Right ventricle myocardium superior (tissue), 1 donor: ENCODE results near the gene ZFP57. TPM values are rescaled to one million over a fixed set of nuclear protein-coding genes. Genes with fewer than 3 reads are reported as not detected.
"Not testable (repeated sequence)": the region's sequence is repeated elsewhere in the genome, so short reads cannot be mapped to it uniquely, and the experiment has no call there.

Experiments
- ATAC-seq: fragments of 200-7000 bp; cut with Tn5 transposase; one replicate; pipeline ENCODE4 v1.9.1; 2020; ENCODE audit warnings: mild to moderate bottlenecking; ENCODE audit not compliant: poor library complexity
- DNase-seq: peaks from one replicate; pipeline ENCODE4 v3.0.0-alpha.2; 2020
- intact Hi-C: fragments of 100-400 bp; cut with DNase I; formaldehyde crosslinking; loops from one replicate; pipeline ENCODE4 v1.11.2; 2022
- total RNA-seq: library from RNA; stranded (reverse); fragmentation: NEBNext Ultra II Directional; extraction: Animal tissue kit (Norgen Biotek cat#: 25700); gene quantifications from one replicate; pipeline ENCODE4 v1.2.1, GENCODE V29; 2021
- donor health status: DM: no; HTN: yes; CAD: no; lungs with severe emphysema.

The ZFP57 gene
- total RNA-seq, 1 donor from 2014 or later: not detected

DNA sequence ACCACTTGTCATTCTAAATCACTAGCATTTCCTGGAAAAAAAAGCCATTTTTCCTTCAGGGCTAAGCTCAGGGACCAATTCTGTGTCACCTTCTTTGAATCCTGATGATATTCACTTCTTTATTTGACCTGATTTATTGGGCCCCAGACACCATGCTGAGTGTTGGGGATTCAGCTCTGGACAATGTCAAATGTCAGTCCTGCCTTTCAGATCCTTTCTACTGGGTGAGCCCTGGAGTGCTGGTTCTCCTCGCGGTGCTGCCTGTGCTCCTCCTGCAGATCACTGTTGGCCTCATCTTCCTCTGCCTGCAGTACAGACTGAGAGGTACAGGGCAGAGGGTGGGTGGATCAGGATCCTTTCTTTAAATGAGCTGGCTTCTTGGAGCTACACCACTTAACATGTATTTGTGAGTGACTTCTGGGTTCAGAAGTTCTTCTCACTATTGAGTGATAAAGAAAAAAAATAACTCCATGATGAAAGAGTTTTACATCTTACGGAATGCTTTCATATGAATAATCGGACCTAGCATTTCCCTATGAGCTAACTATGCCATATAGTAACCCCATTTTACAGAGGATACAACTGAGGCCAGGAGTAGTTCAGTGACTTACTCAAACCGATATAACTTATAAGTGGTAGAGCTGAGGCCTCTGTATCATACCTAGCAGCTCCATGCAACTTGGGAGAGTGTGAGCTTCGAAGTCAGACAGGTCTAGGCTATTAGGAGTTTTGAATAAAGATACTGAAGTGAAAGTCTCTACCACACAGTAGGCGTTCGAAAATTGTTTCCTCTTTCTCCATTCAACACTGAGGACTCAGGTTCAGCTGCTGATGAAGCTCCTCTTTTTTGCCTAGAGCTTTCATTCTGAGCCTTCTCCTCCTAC is 14.8 kb downstream of the ZFP57 start:
- ATAC-seq (peak; percentile 86), DNase-seq (no peak)
- intact Hi-C loops: no loop called here

DNA sequence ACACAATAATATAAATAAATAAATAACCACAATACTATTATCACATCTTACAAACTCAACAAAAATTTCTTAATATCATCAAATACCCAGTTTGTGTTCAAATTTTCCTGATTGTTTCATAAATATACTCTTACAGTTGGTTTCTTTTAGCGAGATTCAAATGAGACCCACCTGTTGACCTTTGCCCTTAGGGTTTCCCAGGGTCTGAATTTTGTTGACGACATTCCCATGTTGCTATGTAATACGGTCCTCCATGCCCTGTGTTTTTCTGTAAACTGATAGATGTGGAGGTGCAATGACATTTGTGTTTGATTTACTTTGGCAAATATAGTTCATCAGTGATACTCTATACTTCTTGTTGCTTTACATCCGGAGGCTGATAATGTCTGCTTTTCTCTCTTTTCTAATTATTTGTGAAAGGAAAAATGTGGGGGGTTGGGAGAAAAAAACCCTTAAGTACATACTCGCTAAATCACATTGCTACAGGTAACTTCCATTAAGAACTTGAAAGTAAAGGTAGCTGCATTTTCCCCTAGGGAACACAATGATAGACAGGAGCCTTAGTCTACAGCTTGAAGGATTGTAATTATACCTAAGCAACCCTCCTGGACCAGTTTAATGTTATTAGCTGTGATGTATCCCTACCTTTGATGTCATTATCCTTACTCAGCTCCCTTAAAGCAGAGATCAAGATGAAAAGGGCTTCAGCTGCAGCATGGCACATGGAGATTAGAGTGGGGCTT is 17.5 kb downstream of the ZFP57 start:
- intact Hi-C loops: no loop called here
- DNase-seq (no peak), ATAC-seq (no peak)

DNA sequence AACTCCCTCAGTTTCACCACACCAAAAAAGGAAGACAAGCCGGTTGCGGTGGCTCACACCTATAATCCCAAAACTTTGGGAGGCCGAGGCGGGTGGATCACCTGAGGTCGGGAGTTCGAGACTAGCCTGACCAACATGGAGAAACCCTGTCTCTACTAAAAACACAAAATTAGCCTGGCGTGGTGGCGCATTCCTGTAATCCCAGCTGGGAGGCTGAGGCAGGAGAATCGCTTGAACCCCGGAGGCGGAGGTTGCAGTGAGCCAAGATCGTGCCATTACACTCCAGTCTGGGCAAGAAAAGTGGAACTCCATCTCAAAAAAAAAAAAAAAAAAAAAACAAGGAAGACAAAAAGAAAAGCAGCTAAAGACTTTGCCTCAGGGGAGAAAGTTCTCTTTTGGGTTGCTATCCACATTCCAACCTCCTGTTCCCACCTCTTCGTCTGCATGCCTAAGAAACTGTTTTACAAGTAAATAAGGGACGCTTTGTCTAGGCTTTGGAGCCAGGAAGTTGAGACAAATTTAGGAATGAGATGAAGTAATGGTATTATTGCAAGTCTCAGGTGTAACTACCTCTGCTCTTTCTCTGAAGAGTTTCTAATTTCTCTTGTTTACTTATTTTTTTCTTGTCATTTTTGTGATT is 19.3 kb downstream of the ZFP57 start:
- ATAC-seq, DNase-seq, intact Hi-C loops: not testable (repeated sequence)

DNA sequence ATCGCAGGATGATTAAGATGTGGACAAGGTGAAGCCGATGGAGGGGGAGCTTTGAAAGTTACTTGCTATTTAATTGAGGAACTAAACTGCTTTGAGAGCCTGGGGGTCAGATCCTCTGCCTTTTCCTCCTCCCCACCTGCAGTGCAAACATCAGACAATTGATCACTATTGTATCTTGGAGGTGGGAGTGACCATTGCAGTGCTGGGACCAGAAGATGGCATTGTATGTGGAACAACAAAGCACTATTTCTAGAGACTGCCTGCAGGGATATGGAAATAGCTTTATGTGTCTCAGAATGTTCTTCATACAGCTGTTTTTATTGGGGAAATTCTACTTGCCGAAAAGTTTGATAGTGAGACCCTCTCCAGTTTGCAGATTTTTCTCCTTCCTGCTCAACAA is 19.9 kb downstream of the ZFP57 start:
- no peak for DNase-seq
- no peak for ATAC-seq
- intact Hi-C loops: no loop called here

DNA sequence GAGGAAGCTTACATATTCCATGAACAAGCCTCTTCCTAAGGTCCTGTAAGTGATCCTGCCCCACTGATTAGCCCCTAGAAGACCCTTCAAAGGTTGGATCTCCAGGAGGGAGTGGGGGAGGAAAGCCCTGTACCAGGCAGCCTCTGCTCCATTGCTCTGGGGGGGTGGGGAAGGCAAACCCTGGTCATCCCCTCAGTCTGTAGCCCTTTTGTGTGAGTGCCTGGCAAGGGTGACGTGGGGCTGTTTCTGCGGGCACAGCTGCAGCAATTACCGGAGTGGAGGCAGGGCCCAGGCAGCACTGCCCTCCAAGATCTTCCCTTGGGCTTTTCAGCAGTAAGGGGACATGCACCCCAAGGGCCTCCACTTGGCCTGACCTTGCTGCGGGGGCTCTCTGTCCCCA is 24.2 kb downstream of the ZFP57 start, which contains the start of gene MOG:
TSS of gene MOG (plus strand) at position 295 of the 400 bp plus-strand sequence. CDS start 118 bp downstream, outside the sequence.
- intact Hi-C loops: no loop called here
- ATAC-seq (peak; percentile 30), DNase-seq (no peak)

DNA sequence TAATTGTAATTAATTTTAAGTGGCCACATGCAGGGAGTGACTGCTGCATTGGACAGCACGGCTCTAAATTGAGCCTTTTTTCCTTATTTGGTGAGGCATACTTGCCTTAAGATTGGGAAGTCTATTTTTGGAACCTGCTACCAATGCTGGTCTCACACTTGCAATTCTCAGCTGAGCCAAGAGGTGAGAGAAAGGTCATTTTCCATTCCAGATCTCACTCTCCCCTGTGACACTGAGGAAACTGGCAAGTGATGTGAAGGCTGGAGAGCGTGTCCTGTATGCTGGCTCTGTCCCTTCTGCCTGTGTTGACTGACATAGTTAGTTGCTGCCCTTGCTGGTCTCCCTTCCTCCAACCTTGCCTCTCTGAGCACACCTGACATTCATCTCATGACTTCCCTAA is 24.8 kb downstream of the ZFP57 start:
- peak; percentile 91 for ATAC-seq

DNA sequence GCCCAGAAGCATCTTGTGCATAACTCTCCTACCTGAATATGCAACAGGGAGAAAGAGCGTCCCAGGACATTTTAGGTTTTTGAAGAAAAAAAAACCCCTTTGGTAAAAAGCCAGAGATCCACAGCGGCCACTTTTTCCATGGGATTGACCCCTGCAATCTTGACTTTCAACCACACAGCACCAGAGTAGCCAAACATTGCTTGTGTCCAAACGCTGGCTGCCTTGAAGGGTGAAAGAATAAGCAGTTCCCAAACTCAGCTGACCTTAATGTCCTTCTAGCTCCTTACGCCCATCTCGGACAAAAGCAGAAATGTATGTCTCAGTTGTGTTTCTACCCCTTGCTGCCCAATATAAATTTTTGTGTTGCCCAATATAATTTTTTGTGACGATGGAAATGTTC is 25.3 kb downstream of the ZFP57 start:
- peak; percentile 44 for ATAC-seq
- intact Hi-C loops: no loop called here
- no peak for DNase-seq

More for the DNA sequence above, 24.8 kb downstream of the ZFP57 start:
- DNase-seq: no peak
- intact Hi-C loops: no loop called here

DNA sequence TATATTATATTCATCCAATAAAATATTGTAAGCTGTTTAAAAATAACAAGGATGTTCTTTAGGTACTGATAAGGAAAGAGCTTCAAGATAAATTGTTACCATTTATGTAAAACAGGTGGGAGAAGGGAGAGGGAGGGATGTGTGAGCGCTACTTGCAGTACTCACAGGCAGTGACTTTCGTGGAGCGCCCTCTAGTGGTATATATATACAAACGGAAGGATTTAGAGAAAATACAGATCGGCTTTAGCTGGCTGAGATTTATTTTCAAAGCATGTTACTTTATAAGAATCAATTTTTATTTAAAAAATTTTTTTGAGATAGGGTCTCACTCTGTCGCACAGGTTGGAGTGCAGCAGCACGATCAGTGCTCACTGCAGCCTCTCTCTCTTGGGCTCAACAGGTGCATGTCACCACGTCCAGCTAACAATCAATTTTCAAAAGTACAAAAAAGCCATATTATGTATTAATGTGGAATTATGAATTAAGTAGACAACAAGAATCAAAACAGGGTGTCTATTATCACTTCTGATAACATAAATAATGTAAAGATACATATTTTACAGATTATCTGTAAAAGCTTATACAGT is 27.4 kb downstream of the ZFP57 start:
- intact Hi-C loops: loop anchor here (5.0 kb wide), 1 partner anchor 34 kb away; no protein-coding TSS in a partner anchor
- no peak for DNase-seq
- ATAC-seq: no peak

DNA sequence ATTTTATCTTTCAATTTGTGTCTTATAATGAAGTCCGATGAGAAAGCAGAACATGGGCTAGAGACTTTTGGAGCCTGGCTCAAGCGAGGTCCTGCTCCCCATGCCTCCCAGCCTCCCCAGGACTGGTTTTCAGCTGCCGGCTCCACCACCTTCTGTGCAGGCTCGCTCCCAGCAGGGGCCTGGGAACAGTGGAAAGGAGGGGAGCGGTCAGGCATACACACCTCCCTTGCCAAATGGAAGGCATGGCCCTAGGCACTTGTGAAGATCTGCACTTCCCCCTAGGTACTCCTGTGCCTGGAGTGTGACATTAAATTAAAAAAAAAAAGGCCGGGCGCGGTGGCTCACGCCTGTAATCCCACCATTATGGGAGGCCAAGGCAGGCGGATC is 28.8 kb downstream of the ZFP57 start:
- intact Hi-C loops: loop anchor here (5.0 kb wide), 1 partner anchor 35 kb away; no protein-coding TSS in a partner anchor
- DNase-seq: no peak
- no peak for ATAC-seq

DNA sequence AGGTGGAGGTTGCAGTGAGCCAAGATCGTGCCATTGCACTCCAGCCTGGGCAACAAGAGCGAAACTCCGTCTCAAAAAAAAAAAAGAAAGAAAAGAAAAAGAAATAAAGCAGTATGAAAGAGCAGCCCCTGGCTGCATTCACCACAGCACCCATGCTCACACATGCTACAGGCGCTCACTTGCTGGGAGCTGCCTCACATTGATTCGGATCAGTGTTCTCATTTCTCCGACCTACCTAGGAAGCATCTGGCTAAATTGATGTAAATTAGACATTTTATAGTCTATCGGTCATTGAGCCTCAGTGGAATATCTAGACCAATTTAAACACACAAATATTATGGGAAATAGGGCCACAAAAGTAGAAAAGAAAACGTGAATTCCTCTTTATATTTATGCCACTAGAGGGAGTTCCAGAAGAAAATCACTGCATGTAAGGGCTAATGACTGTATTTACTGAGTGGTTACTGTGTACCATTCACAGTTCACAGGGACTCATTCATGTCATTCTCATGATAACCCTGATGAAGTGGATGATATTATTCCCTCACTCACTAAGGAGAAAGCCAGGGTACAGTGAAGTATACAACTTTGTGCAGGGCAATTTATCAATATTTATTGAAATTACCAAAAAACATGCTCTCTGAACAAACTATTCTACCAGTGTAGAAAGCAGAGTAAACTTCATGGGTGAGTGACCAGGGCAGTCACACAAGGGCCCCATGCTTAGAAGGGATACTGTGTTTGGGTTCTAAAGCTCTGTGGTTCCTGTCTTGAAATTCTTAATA is 29.3 kb downstream of the ZFP57 start:
- ATAC-seq (no peak), DNase-seq (no peak)
- intact Hi-C loops: loop anchor here (5.0 kb wide), 1 partner anchor 36 kb away; no protein-coding TSS in a partner anchor

DNA sequence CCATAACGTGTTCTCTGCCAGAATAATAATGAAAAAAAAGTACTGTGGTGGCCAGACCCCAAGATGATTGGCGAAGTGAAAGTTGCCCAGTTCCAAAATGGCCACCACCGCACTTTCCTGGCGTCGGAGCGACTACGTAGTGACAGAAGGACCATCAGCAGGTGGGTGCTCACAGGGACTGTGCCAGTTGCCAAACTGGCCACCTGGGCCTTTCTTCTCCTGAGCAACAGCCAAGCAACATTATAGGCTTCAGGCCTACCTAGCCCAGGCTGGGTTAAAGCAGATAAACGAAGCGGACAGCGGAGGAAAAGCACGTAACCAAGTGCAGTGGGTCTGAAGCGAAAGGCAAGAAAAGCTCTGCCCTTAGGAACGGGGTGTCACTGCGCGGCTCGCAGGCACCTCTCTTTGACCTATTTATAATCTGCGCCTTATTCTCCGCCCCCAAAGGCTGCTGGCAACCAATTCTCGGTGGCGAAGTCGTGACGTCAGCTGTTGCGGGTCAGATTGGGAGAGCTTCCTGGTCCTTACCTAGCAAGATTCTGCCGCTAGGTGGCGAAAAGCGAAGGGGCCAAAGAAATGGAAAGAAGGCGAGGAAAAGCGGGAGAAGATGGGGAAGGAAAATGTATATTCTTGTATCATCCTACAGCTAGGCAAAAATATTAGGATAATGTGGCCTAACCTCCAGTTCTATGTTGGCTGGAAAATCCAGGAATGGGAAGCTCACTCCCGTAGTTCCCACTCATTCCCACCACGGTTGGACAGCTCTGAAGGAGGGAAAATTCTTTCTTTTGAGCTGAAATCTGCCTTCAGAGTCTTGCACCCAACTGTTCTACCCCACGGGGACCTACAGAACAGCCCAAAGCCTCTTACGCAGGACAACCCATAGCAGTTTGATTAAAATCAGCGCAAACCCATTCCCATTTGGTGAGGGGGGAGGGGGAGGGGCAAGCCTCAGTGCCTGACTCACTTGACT is 31.0 kb downstream of the ZFP57 start:
- DNase-seq: peak; percentile 98
- peak; percentile 97 for ATAC-seq
- intact Hi-C loops: loop anchor here (5.0 kb wide), 1 partner anchor 37 kb away; no protein-coding TSS in a partner anchor

DNA sequence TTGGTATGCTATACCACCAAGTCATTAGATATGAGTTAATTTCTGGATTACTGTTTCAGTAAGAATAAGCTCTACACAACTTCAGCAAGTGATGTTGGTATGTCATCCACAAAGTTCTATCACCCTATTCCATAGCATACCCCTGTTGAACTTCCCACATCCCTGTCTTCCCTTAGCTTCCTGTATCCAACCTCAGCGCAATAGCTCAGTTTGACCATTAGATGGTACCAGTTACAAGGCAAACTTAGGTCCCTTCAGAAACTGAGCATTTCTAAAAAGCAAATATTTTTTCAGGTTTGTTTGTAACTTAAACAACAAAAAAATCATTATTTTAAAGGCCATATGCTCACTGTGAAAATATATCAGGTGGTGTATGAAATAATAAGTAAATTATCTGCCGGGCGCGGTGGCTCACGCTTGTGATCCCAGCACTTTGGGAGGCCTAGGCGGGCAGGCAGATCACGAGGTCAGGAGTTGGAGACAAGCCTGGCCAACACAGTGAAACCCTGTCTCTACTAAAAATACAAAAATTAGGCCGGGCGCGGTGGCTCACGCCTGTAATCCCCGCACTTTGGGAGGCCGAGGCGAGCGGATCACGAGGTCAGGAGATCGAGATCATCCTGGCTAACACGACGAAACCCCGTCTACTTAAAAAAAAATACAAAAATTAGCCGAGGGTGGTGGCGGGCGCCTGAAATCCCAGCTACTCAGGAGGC is 32.9 kb downstream of the ZFP57 start:
- intact Hi-C loops: no loop called here
- ATAC-seq (no peak), DNase-seq (no peak)

DNA sequence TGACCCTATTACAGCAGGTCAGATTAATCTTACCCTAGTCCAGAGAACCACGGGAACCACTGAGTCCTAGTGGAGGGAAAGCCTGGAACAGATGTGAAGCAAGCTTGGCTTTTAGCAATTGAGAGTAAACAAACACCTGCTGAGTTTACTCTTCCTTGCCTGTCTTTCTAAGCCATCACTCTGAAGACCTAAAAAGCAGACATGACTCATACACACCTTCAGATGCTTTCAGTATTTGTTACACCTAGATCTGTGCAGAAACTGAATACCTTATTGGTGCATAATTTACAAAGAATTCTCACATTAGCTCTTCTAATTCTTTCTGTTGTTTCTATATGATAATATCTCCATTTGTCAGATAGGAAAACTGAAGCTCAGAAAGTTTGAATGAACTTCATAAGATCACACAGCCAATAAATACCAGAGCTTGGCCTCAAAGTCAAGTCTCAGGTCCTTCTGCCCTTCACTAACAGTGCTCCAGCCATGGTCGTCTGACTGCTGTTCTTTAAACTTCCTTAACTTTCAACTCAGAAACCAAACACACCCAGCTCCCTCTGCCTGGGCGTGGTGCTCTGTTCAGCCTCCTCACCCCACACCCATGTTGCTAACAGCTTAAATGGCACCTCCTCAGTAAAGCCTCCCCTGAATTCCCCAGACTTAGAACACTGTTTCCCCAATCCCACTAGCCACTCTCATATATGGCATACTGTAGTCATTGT is 39.4 kb downstream of the ZFP57 start:
- intact Hi-C loops: no loop called here
- ATAC-seq: peak; percentile 55
- peak; percentile 54 for DNase-seq

DNA sequence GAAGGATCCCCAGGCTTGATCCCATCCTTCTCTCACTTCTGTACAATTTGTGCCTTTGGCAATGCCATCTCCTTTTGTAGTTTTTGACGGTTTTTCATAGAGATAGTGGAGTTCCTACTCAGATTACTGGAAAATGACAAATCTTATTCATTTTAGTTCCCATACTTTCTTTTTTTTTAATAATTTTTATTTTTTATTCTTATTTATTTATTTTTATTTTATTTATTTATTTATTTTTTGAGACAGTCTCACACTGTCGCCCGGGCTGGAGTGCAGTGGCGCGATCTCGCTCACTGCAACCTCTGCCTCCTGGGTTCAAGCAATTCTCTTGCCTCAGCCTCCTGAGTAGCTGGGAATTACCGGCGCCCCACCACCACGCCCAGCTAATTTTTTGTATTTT is 43.7 kb downstream of the ZFP57 start:
- ATAC-seq (no peak), DNase-seq (no peak)
- intact Hi-C loops: no loop called here

DNA sequence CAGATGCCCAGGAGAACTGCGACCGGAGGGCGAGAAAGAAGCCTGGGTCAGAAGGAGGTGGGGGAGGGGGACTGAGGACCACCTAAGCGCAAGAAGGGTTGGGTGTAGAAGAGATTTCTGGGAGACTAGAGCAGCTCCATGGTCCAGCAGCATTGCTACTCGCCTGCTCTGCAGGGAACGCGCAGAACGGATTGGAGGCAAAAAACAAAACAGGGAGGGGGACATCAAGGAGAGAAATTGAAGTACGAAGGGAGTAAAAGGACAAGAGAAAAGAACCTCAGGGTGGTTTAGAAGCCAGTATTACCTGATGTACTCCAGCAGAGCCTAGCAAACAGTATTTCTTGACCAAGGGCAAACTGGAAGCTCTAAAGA is 47.4 kb downstream of the ZFP57 start:
- peak; percentile 6 for ATAC-seq
- intact Hi-C loops: no loop called here
- no peak for DNase-seq
